HepG2 (cell line): ENCODE results near the gene TTC31. TPM values are rescaled to one million over a fixed set of nuclear protein-coding genes. Genes with fewer than 3 reads are reported as not detected.

Experiments
- ASH2L ChIP-seq: fragments of 300-600, 200-600 bp; sonication (generic); IDR thresholded peaks from 2 replicates; pipeline ENCODE4 v1.7.0; 2017; ENCODE audit warnings: low read depth, mild to moderate bottlenecking, moderate library complexity, mixed read lengths, low read length; ENCODE audit not compliant: insufficient read length
- FOXA3 ChIP-seq: IDR thresholded peaks from 2 replicates; pipeline ENCODE4 v1.6.1; 2016; ENCODE audit warnings: missing genetic modification reagents, missing compliant biosample characterization
- GABPB1 ChIP-seq: IDR thresholded peaks from 2 replicates; pipeline ENCODE4 v1.6.1; 2016; ENCODE audit warnings: mild to moderate bottlenecking, missing genetic modification reagents, moderate library complexity, missing compliant biosample characterization
- MBD4 ChIP-seq: IDR thresholded peaks from 2 replicates; pipeline ENCODE4 v1.6.1; 2012; ENCODE audit warnings: low read length, inconsistent platforms, borderline replicate concordance
- NFAT5 ChIP-seq: sonication (generic); formaldehyde crosslinking; IDR thresholded peaks from 2 replicates; pipeline ENCODE4 v1.4.0; 2020; ENCODE audit warnings: missing genetic modification reagents
- REL ChIP-seq: sonication (generic); formaldehyde crosslinking; conservative IDR thresholded peaks from 2 replicates; pipeline ENCODE4 v1.8.0; 2022; ENCODE audit warnings: mild to moderate bottlenecking, missing genetic modification reagents, moderate library complexity
- UBTF ChIP-seq: sonication (generic); formaldehyde crosslinking; IDR thresholded peaks from 2 replicates; pipeline ENCODE4 v1.4.0; 2020; ENCODE audit warnings: mild to moderate bottlenecking, missing genetic modification reagents
- ZFP62 ChIP-seq: sonication (generic); formaldehyde crosslinking; IDR thresholded peaks from 2 replicates; pipeline ENCODE4 v1.4.0; 2020; ENCODE audit warnings: missing genetic modification reagents
- ZNF430 ChIP-seq: sonication (generic); formaldehyde crosslinking; IDR thresholded peaks from 2 replicates; pipeline ENCODE4 v1.9.0; 2021; ENCODE audit warnings: mild to moderate bottlenecking, missing genetic modification reagents
- ZNF484 ChIP-seq: sonication (generic); formaldehyde crosslinking; IDR thresholded peaks from 2 replicates; pipeline ENCODE4 v1.5.1; 2020; ENCODE audit warnings: mild to moderate bottlenecking, low read depth, missing genetic modification reagents, borderline replicate concordance
- polyA plus RNA-seq, 8 experiments: library from polyadenylated mRNA; depleted of rRNA in 3 of 8; stranded (reverse) in 7 of 8; unstranded in 1 of 8; fragments of >200 nt; fragmentation: Illumina TruSeq in 4 of 8; extraction: Trizol in 4 of 8; gene quantifications; 2 replicates each; pipeline versions ENCODE4 v1.2.1 to v1.2.3, GENCODE V29; 2011 to 2016; ENCODE audit warnings: low read depth in 4 of 8, missing spikeins in 1 of 8, mixed read lengths in 1 of 8; ENCODE audit not compliant: insufficient read depth in 1 of 8
- total RNA-seq, 5 experiments: library from RNA; depleted of rRNA; stranded (reverse); fragments of >200 nt; fragmentation: Illumina TruSeq; extraction: Trizol; gene quantifications; 2 replicates each; pipeline ENCODE4 v1.2.3, GENCODE V29; 2016; ENCODE audit warnings: low read depth in 1 of 5
- TF ChIP-seq, protein P1 (sequence below), 2 experiments: fragments of 450-650 bp in 1 of 2; sonication (generic) in 1 of 2; formaldehyde crosslinking in 1 of 2; IDR thresholded peaks; 2 replicates each; pipeline versions ENCODE4 v1.6.1 to v1.8.0; 2016 to 2022; ENCODE audit warnings: antibody characterized with exemption in 1 of 2, mild to moderate bottlenecking in 1 of 2, missing genetic modification reagents in 1 of 2

The TTC31 gene
- total and polyA plus RNA-seq, 2 of the 13 experiments (the other 11 are each of a cell fraction or from before 2014, with no cell fraction given), result 28.3 to 39.5 TPM

DNA sequence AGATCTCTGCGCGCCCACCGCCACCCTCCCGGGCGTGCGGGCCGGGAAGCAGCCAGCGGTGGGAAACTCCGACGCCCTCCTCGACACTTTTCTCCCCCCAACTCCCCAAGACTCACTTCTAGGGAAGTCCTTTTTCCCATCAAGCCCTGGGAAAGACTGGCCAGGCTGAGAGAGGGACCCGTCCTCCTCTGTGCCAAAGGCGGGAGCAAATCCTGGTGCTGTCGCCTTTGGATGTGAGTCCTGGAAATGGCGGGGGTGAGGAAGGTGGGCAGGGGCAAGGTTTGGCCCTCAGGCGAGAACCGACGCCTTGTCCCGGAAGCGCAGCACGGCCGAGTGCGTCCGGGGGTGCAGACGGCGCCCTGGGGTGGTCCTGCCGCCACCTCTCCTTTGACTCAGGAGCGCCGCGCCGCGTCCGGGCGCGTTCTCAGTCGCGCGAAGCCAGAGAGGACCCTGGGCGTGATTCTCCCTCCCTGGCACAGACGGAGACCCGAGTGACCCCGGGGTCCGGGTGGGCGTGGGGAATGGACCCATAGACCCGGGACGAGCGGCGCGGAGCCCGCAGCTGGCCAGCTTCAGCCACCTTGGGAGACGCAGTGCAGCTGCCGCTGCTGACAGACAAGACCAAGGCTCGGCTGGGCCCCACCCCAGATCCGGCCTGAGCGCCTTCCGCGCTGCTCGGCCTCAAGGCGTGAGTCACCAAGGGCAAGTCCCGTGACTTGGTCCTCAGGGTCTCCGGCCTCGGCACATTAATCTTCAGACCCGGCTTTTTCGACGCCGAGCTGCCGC, 20.0 kb downstream of the TTC31 start (continued):
- TF ChIP-seq ASH2L (peak; percentile 49), FOXA3 (CRISPR knock-in tag) (no peak; the same call in 1 of the 2 replicates), UBTF (peak; percentile 87), ZNF430 (CRISPR knock-in tag) (peak; percentile 54; the same call in 1 of the 2 replicates), GABPB1 (CRISPR knock-in tag) (peak; percentile 92), REL (no peak), ZNF484 (no peak), ZFP62 (CRISPR knock-in tag) (no peak), MBD4 (no peak), NFAT5 (no peak)
- TF ChIP-seq, protein P1, sequence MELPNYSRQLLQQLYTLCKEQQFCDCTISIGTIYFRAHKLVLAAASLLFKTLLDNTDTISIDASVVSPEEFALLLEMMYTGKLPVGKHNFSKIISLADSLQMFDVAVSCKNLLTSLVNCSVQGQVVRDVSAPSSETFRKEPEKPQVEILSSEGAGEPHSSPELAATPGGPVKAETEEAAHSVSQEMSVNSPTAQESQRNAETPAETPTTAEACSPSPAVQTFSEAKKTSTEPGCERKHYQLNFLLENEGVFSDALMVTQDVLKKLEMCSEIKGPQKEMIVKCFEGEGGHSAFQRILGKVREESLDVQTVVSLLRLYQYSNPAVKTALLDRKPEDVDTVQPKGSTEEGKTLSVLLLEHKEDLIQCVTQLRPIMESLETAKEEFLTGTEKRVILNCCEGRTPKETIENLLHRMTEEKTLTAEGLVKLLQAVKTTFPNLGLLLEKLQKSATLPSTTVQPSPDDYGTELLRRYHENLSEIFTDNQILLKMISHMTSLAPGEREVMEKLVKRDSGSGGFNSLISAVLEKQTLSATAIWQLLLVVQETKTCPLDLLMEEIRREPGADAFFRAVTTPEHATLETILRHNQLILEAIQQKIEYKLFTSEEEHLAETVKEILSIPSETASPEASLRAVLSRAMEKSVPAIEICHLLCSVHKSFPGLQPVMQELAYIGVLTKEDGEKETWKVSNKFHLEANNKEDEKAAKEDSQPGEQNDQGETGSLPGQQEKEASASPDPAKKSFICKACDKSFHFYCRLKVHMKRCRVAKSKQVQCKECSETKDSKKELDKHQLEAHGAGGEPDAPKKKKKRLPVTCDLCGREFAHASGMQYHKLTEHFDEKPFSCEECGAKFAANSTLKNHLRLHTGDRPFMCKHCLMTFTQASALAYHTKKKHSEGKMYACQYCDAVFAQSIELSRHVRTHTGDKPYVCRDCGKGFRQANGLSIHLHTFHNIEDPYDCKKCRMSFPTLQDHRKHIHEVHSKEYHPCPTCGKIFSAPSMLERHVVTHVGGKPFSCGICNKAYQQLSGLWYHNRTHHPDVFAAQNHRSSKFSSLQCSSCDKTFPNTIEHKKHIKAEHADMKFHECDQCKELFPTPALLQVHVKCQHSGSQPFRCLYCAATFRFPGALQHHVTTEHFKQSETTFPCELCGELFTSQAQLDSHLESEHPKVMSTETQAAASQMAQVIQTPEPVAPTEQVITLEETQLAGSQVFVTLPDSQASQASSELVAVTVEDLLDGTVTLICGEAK (IDR thresholded peaks at IDR 0.05), result no peak
- TF ChIP-seq, protein P1 (CRISPR knock-in tag; IDR thresholded peaks at IDR 0.05), result peak; percentile 67; the same call in 1 of the 2 replicates
